IPS DF 4.7 (cell line): ENCODE measurements around the gene CST1.
"Not testable (repeated sequence)": the region's sequence is repeated elsewhere in the genome, so short reads cannot be mapped to it uniquely, and the experiment has no call there.

Experiments used
- DNase-seq: peaks from one replicate; pipeline ENCODE4 v3.0.0-alpha.2; 2013; ENCODE audit warnings: low spot score; ENCODE audit errors: extremely low read depth

Gene CST1

GRCh38 chr20:23755131-23755611, 4.4 kb upstream of the CST1 start:
- DNase-seq, result not testable (repeated sequence)

- no peak for DNase-seq
These were observed 4.0 kb upstream of the CST1 start for GRCh38 chr20:23754731-23755130.

- no peak for DNase-seq
These were observed 2.9 kb upstream of the CST1 start for GRCh38 chr20:23753589-23753988.

- DNase-seq, result no peak
These were observed 2.4 kb upstream of the CST1 start for GRCh38 chr20:23753194-23753548.

- DNase-seq, result no peak
These were observed 1.9 kb upstream of the CST1 start for GRCh38 chr20:23752481-23753193.

DNA sequence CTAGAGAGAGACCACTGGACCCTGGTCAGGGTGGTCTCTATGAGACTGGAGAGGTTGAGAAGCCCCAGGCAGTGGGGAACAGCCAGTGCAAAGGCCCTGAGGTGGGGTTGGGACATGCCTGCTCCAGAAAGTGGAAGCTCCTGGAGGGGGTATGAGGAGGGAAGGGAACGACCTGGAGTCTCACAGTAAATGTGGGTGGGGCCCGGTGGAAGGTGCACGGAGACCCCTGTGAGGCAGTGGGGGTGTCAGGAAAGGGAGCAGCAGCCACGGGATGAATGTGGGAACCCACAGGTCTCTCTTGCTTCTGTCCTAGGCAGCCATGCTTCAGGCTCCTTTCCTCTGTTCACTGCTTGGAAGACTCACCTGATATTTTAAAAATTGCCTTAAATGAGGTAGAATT, 1.3 kb upstream of the CST1 start:
- DNase-seq, result no peak

- DNase-seq, result no peak
These were observed 989 bp downstream of the CST1 start for GRCh38 chr20:23749746-23750145.

DNA sequence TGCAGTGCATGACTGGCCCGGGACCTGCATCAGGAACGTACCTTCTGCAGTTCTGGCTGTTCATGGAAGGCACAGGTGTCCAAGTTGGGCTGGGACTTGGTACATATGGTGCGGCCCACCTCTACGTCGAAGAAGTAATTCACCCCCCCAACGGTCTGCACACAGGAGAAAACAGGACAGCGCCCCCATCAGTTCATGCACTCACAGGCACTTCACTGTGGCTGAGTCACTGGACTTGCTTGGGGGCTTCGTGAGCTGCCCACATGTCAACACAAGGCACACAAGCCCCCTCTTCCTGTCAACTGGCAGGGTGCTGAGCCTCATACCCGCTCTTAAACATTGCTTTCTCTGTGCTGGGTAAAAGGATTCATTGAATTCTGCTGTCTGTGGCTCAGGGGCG, 1.8 kb downstream of the CST1 start:
- DNase-seq, result not testable (repeated sequence)

DNA sequence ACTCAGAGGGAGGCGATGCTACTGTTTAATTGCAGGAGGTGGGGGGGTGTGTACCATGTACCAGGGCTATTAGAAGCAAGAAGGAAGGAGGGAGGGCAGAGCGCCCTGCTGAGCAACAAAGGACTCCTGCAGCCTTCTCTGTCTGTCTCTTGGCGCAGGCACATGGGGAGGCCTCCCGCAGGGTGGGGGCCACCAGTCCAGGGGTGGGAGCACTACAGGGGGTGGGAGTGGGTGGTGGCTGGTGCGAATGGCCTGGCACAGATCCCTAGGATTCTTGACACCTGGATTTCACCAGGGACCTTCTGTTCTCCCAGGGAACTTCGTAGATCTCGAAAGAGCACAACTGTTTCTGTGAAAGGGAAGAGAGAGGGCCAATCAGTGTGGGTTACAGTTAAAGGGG, 3.2 kb downstream of the CST1 start:
- not testable (repeated sequence) for DNase-seq

DNA sequence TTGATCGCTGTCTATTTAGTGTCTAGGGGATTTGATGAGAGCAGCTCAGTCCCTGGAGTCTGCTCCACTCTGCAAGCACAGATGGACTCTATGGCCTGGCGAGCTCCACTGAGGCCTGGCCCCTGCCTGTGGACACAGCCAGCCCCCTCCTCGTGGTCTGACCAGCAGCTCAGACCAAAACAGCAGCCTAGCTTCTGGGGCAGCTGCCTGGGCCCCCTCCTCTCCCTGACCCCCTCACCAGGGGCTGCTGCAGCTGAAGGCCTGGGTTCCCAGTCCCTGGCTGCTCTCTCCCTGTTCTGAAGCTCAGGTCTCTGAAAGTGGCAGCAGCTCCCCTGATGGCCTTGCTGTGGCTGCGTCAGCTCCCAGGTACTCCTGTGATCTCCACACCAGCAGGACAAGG, 3.6 kb downstream of the CST1 start:
- not testable (repeated sequence) for DNase-seq

GRCh38 chr20:23746321-23746720, 4.4 kb downstream of the CST1 start:
- no peak for DNase-seq

- DNase-seq, result no peak
These were observed 5.5 kb downstream of the CST1 start for GRCh38 chr20:23745247-23745646.

DNA sequence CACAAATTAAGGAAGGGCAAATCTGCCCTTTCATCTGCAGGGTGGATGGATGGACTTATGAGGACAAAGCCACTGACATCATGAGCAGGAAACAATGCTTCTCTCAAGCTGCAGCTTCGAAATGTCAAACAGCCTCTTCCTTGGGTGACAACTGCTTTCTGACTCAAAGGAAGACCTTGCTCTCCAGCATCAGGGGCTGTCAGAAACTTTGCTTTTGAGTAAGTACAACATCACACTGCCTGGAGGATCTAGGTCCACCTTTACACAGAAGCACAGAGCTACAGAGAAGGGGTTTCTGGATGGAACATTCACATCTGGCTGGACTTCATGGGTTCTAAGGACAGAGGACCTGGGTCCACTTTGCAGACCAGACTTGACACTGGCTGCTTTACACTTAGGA, 5.9 kb downstream of the CST1 start:
- no peak for DNase-seq

GRCh38 chr20:23735391-23735790, 15.3 kb downstream of the CST1 start:
- not testable (repeated sequence) for DNase-seq

DNA sequence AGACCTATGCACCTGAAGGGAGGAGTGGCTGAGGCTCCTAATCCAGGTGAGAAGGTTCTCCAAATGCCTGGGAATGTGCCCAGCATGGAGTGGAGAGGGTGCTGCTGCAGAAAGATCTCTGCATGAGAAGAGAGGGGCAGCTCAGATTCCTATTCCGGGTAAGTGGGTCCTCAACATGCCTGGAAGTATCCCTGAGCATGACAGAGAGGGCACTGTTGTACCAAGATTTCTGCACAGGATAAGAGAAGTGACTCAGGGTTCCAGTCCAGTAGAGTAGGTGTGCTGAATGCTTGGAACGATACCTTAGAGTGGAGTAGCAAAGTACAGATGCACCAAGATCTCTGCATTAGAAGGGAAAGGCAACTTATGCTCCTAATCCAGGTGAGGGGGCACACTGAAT, 15.8 kb downstream of the CST1 start:
- DNase-seq, result not testable (repeated sequence)

DNA sequence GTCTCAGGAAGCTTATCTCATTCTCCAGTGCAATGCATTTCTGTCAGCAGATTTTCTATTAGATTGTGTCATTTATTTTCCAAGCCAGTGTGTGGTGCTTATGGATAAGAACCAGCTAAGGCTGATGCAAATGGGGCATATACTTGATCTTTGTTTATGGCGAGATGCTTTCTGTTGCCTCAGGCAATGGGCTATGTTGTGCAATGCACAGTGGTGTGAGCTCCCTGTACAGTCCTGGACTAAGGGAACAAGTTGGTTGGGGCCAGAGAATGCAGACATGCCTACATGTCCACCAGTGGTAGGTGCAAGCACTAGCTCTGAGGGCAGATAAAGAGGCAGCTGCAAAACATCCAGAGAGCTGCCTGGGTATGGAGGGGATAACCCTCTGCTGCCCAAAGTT, 16.3 kb downstream of the CST1 start:
- not testable (repeated sequence) for DNase-seq

DNA sequence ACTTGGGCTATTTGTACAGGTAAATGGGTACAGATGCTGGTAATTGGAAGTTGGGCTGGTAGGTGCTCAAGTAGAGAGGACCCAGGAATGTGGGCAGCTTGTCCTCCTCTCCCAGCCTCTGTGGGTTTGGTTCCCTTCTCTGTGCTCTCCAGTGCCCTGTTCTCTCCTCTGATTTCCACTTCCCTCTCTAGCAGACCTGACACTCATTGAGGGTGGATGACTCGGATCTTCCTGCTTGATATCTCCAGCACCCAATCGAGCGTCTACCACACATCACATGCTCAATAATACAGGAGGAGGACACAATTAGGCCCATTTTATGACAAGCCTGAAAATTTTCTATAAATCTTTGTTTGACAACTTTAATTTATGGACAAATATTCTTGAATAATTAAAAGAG, 23.7 kb downstream of the CST1 start:
- no peak for DNase-seq

GRCh38 chr20:23725102-23725501, 25.6 kb downstream of the CST1 start:
- no peak for DNase-seq

- DNase-seq, result not testable (repeated sequence)
These were observed 27.0 kb downstream of the CST1 start for GRCh38 chr20:23723659-23724307.

DNA sequence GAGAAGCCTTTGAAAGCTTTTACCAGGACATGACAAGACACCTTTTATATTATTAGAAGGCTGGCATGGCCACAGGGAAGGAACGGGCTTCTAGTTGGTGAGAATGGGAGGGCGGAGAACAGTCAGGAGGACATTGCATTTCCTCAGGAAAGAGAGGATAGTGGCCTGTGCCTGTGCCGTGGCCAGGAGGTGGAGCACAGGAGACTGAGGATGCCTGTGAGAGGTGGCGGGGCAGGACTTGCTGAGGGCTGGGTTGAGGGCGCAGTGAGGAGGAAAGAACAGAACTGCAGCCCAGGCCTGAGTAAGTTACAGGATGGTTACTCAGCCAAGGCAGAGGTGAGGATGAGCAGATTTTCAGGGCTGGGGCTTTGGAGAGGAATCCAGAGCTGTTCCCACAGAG, 27.9 kb downstream of the CST1 start:
- not testable (repeated sequence) for DNase-seq

GRCh38 chr20:23721962-23722361, 28.8 kb downstream of the CST1 start:
- DNase-seq, result no peak

DNA sequence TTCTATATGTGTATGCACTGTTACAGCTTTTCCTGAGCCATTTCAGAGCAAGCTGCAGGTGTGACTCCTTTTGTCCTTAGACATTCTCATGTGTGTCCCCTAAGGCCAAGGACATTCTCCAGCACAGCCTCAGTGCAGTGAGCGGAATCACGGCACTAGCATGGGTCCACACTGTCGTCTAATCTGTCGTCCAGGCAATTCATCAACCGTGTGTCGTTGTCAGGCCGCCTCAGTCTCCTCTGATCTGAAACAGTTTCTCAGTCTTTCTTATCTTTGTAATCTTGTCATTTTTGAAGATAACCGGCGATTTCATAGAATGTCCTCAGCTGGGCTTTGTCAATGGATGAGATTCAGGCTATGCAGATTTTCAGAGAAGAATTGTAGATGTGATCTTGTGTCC, 31.4 kb downstream of the CST1 start:
- not testable (repeated sequence) for DNase-seq

DNA sequence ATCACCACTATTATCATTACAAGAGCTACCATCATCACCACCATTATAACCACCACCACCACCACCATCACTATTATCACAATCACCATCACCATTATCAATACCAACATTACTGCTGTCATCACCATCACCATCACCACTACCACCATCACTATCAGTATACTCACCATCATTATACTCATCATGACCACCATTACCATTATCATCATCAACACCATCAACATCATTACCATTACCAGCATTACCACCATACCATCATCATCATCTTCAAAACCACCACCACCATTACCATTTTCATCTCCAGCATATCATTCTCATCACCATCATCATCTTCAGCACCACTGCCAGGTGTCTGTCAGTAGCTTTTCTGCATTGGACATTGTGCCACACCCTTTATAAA, 39.0 kb downstream of the CST1 start:
- DNase-seq, result not testable (repeated sequence)
